HG03097 (cell line): ENCODE measurements around the gene LRRC32.

Experiments
- ATAC-seq: cut with Tn5 transposase; IDR thresholded peaks from one replicate; pipeline ENCODE4 v1.9.1; 2021; ENCODE audit not compliant: unreplicated experiment, low FRiP score

Gene LRRC32

DNA sequence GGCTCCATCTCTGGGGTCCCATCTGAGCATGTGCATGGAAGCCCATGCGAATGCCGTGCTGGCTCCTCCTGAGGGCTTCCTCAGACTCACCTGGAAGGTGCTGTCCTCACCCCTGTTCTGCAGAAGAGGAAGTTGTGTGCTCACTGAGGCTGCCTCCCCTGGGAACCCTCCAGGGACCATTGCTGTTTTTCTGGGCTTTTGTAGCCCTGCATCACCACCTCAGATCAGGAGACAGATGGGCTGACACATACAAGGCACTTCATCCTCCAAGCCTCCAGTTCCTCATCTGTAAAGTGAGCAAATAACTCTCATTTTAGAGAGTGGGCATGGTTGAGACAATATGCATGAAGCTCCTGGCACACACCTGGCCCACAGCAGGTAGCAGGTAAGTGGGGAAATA, 12.1 kb upstream of the LRRC32 start:
- no peak for ATAC-seq

DNA sequence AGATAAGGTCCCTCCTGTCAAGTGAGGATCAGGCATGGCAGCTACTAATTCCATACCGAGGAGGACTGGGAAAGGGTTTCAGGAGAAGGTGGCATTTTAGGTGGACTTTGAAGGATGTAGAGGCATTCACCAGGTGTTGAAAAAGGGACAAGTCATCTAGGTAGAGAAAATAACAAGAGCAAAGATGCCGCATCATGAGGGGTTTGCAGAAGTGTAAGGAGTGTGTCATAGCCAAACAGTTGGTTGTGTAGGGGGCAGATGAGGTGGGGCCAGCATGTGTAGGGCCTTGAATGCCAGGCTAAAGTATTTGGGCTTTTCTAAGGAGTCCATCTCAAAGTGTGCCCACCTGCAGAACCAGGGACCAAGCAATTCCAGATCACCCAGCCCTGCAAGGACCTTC, 11.6 kb upstream of the LRRC32 start:
- ATAC-seq = no peak

- ATAC-seq = no peak
Measured at GRCh38 chr11:76680518-76681425, 10.2 kb upstream of the LRRC32 start.

GRCh38 chr11:76678321-76678720, 7.8 kb upstream of the LRRC32 start:
- ATAC-seq = no peak

DNA sequence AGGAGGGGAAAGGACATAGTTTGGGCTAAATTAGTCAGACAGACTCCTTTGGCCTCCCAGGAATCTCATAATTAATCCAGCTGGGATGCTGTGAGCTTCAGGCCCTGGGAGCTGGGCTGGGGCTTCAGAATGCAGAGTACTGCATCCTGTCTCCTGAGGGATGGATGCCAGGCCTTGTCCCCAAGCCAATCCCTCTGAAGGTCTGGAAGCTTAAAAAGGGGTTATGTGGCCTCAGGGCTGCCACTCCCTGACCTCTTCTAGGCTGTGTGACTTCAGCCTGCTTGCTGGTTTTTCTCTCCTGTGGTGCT, 6.9 kb upstream of the LRRC32 start:
- no peak for ATAC-seq

DNA sequence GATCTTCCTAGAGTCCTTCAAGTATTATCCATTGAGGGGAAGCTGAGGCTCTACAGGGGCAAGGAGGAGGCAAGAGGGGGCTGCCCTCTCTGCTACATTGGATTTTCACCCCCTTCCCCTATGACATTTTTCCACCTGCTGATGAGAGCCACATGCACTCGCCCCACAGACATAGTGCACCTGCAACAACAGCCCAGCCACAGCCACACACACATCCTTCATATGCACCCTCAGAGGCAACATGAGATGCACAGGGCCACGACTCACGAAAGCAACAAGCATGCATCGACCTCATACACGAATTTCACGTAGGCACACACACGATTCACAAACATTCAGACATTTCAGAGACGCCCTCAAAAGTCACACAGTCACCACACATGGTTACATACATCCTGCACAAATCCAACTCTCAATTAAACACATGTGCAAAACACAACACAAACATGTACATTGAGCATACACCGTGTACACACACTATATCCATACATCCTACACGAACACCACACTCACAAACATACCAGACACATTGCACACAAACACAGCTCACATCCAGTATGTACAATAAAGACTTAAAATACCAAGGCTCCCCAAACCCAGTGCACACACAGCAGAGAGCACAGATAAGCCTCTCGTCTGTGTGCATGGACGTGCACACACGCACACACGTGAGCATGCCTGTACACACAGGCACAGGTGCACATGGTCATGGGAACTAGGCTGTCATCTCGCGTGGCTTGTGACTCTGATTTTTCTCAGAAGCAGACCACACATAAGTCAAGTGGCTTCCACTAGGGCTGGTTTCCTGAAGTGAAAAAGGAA, 6.3 kb upstream of the LRRC32 start:
- ATAC-seq = no peak

- ATAC-seq = no peak
Measured at GRCh38 chr11:76674517-76675400, 4.2 kb upstream of the LRRC32 start.

DNA sequence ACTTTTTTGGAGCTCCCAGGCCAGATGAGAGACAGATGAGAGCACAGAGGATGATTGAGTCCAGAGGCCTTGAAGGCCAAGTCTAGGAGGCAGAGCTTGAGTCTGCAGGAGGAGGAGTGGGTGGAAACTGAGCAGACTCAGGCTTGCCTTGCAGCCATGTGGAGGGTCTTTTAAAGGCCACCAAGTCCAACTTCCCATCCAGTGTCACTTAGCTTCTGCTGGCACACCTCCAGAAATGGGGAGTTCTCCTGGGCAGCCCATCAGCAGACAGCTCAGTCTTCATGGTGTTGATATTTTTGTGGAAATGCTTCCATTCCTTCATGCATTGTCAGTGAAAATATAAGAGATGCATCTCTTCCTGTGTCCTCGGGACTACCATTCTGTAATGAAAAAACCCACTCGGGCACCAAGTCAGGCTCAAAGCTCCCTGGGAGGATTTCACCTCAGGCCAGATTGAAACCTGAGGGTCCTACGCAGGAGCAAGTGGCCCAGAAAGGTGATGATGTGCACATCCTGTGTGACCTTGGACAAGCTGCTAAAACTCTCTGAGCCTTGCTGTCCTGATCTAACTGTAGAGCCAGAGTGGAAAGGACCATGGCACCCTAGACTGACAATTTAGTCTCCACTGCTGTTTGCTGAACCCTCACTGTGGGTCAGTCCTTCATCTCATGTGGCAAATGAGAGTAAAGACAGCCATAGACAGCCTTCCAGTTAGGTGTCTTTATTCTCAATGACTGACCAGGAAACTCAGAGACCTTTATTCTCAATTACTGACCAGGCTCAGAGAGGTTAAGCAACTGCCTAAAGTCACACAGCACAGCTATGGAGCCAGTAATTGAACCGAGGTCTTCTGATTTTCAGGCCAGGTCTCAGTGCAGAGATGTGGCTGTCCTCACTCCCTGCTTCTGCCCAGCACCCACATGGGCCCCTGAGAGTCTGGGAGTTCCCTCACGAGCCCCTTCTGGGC, 2.9 kb upstream of the LRRC32 start:
- ATAC-seq = no peak

DNA sequence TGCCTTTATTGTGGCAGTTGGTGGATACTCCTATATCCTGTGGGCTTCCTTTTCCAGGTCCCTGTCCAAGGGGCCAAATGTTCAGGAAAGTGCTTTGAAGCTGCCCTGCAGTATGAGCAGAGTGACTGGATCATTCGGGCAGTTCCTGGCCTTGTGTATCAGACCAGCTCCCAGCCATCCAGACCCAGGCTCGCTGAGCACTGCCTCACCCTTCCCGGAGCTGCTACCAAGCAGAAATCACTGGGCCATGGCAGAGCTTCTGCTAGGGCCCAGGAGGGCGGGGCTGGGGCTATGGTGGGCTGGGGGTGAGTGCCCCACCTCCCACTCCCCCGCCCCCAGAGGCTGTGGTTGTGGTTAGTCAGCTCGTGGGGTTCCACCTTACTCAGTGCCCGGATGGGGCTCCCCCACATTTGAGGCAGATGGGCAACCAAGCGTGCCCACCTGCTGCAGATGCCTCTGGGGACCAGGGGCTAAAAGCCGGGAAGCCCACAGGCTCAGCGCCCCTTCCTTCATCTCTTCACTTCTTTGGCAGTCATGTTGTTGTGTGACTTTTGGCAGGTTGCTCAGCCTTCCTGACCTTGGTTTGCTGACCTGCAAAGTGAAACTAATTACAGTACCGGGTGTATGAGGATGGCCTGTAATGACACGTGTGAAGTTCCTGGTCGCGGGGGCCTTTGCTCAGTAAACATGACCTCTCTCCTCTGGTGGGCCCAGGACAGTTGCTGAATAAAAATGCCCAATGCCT, 2.1 kb upstream of the LRRC32 start:
- peak; percentile 73 for ATAC-seq

GRCh38 chr11:76671626-76672309, 1.2 kb upstream of the LRRC32 start:
- ATAC-seq = no peak

GRCh38 chr11:76671237-76671592, 668 bp upstream of the LRRC32 start:
- ATAC-seq = no peak

DNA sequence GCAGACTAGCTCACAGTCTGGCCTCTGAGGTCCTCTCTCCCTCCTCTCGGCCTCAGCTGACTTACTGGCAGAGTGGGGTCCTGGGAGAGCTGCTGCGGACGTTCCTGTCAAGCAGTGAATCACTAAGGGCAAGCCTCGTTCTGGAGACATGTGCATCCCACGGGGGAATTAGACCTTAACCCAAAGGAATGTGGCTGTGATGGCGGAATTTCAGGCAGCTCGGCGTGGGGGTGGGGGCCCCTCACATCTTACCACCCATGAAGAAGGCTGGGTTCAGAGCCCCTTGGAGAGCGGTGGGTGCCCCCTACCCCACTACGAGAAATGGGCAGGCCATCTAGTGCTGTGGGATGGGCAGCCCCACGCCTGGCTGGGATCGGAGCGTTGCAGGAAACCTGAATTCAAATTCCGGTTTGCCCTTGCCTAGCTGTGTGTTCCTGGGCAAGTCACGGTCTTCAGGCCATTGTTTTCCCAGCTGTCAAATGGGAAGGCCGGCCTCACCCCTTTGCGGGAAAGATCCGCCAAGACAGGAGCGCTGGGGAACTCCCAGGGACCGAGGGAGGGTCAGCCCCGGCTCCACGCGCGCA, 554 bp downstream of the LRRC32 start:
- no peak for ATAC-seq

- ATAC-seq = no peak
Measured at GRCh38 chr11:76668362-76669155, 2.0 kb downstream of the LRRC32 start.

- no peak for ATAC-seq
Measured at GRCh38 chr11:76667856-76668255, 2.7 kb downstream of the LRRC32 start.

- no peak for ATAC-seq
Measured at GRCh38 chr11:76667271-76667818, 3.2 kb downstream of the LRRC32 start.

DNA sequence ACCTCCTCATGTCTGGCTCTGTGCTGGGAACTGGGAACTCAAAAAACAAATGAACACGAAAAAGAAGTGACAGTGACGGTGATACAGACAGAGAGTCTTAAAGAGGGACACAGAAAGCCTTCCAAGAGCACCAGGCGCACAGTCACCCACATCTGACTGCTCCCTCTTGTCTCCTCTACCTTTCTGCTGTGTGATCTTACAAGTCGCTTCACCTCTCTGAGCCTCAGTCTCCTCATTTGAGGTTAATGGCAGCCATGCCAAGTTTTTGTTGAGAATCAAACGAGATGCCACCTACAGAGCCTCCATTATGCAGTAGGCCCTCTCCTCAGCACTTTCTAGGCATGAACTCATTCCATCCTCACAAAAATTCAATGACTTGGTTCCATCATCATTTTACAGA, 3.7 kb downstream of the LRRC32 start:
- ATAC-seq = no peak

- ATAC-seq = peak; percentile 46
Measured at GRCh38 chr11:76666408-76666807, 4.1 kb downstream of the LRRC32 start.
